ENCODE results near the gene TBX1.

GRCh38 chr22:19739911-19740449, 20.6 kb upstream of the TBX1 start:
- TF ChIP-seq CTCF (IDR thresholded peaks at IDR 0.05; ENCODE audit: insufficient read depth, low read length) = no peak
- no peak for TF ChIP-seq POLR2AphosphoS5 (IDR thresholded peaks at IDR 0.05; ENCODE audit: low read depth)
- TF ChIP-seq SPI1 (IDR thresholded peaks at IDR 0.05; ENCODE audit: borderline replicate concordance, low read depth) = no peak

Data from HL-60 (cell line).